H1 (cell line): ENCODE measurements around the gene HTD2. TPM values are rescaled to one million over a fixed set of nuclear protein-coding genes. Genes with fewer than 3 reads are reported as not detected.

Experiments used
- CTCF ChIA-PET: fragments of 300-600 bp; sonication (Branson Sonifier 250); formaldehyde crosslinking; loops from one replicate; lab custom pipeline; 2021; ENCODE audit not compliant: partially characterized antibody; lab: Charles Lee
- POLR2A ChIA-PET: fragments of 300-600 bp; sonication (Branson Sonifier 250); formaldehyde crosslinking; loops from one replicate; lab custom pipeline; 2021; ENCODE audit warnings: inconsistent platforms; ENCODE audit not compliant: partially characterized antibody; lab: Charles Lee
- DNase-seq, 2 experiments: peaks; one replicate each; pipeline versions ENCODE4 v3.0.0 to v3.0.0-alpha.2; 2010 to 2022; ENCODE audit warnings: low spot score in 2 of 2, low read depth in 1 of 2, mixed read lengths in 1 of 2
- FAIRE-seq: peaks from 2 replicates; lab custom pipeline; 2011; peaks lifted over from hg19 to GRCh38; lab: Jason Lieb, UNC
- H2AFZ ChIP-seq: 2 replicates; pipeline ENCODE4 v1.8.1; 2012; ENCODE audit warnings: low read length, inconsistent platforms
- H2AK5ac ChIP-seq: 2 replicates; pipeline ENCODE4 v1.6.1; 2013; ENCODE audit warnings: low read depth, low read length
- H2BK120ac ChIP-seq: replicated peaks from 2 replicates; pipeline ENCODE3; 2013; ENCODE audit warnings: low read depth, low read length, inconsistent platforms
- H2BK12ac ChIP-seq: 2 replicates; pipeline ENCODE4 v1.6.1; 2013; ENCODE audit warnings: low read depth, low read length
- H2BK15ac ChIP-seq: 2 replicates; pipeline ENCODE4 v1.6.1; 2013; ENCODE audit warnings: low read length
- H2BK20ac ChIP-seq: 2 replicates; pipeline ENCODE4 v1.6.1; 2013; ENCODE audit warnings: low read length
- H2BK5ac ChIP-seq: 2 replicates; pipeline ENCODE4 v1.6.1; 2013; ENCODE audit warnings: low read depth, low read length
- H3K14ac ChIP-seq: 2 replicates; pipeline ENCODE4 v1.6.1; 2013; ENCODE audit warnings: inconsistent platforms; ENCODE audit not compliant: insufficient read length
- H3K18ac ChIP-seq: 2 replicates; pipeline ENCODE4 v1.6.1; 2013; ENCODE audit warnings: low read length; ENCODE audit errors: extremely low read depth
- H3K23ac ChIP-seq: 2 replicates; pipeline ENCODE4 v1.6.1; 2013; ENCODE audit warnings: inconsistent platforms; ENCODE audit not compliant: insufficient read length
- H3K23me2 ChIP-seq: 2 replicates; pipeline ENCODE4 v1.6.1; 2013; ENCODE audit warnings: low read depth, low read length
- H3K27ac ChIP-seq: 2 replicates; pipeline ENCODE4 v1.6.1; 2011; ENCODE audit warnings: low read depth, low read length, inconsistent platforms
- H3K27me3 ChIP-seq, 4 experiments: replicated peaks in 1 of 4; 1 replicate in 1 of 4; 2 replicates in 3 of 4; pipeline versions ENCODE4 v1.6.1 to v1.8.1; 2011 to 2013; ENCODE audit warnings: low read length in 3 of 4, mild to moderate bottlenecking in 3 of 4, inconsistent platforms in 2 of 4, mixed read lengths in 2 of 4, moderate library complexity in 1 of 4; ENCODE audit not compliant: control insufficient read depth in 3 of 4, insufficient read depth in 3 of 4; ENCODE audit errors: extremely low read depth in 1 of 4
- H3K36me3 ChIP-seq, 4 experiments: 2 replicates each; pipeline versions ENCODE4 v1.6.1 to v1.8.1; 2011 to 2013; ENCODE audit warnings: mild to moderate bottlenecking in 4 of 4, low read length in 3 of 4, moderate library complexity in 2 of 4, control low read depth in 1 of 4, inconsistent platforms in 1 of 4; ENCODE audit not compliant: insufficient read depth in 4 of 4, control insufficient read depth in 2 of 4
- H3K4ac ChIP-seq: replicated peaks from 2 replicates; pipeline ENCODE3; 2013; ENCODE audit warnings: low read length, low read depth, mixed read lengths, inconsistent platforms; ENCODE audit not compliant: insufficient read length
- H3K4me1 ChIP-seq, 4 experiments: replicated peaks in 1 of 4; 1 replicate in 1 of 4; 2 replicates in 3 of 4; pipeline versions ENCODE4 v1.6.1 to v1.8.1; 2011 to 2013; ENCODE audit warnings: low read length in 3 of 4, inconsistent platforms in 2 of 4, mixed read lengths in 1 of 4; ENCODE audit not compliant: insufficient read depth in 4 of 4, control insufficient read depth in 3 of 4
- H3K4me2 ChIP-seq, 2 experiments: 2 replicates each; pipeline versions ENCODE4 v1.6.1 to v1.8.1; 2011 to 2013; ENCODE audit warnings: low read depth in 2 of 2, low read length in 2 of 2, control low read depth in 1 of 2, inconsistent platforms in 1 of 2, mild to moderate bottlenecking in 1 of 2; ENCODE audit not compliant: insufficient read depth in 1 of 2
- H3K4me3 ChIP-seq, 4 experiments: fragments of 200-600, 300-600 bp in 1 of 4; sonication (generic), shearing (Covaris generic), sonication (Bioruptor Twin) in 1 of 4; 2 replicates each; pipeline versions ENCODE4 v1.5.1 to v1.8.1; 2011 to 2016; ENCODE audit warnings: low read length in 4 of 4, low read depth in 3 of 4, control low read depth in 2 of 4, inconsistent platforms in 2 of 4, mild to moderate bottlenecking in 2 of 4, mixed read lengths in 1 of 4, moderate library complexity in 1 of 4; ENCODE audit not compliant: insufficient read depth in 2 of 4; ENCODE audit errors: extremely low read depth in 1 of 4
- H3K56ac ChIP-seq: replicated peaks from 2 replicates; pipeline ENCODE3; 2013; ENCODE audit warnings: low read depth, mild to moderate bottlenecking, mixed read lengths, low read length, inconsistent platforms; ENCODE audit not compliant: insufficient read length
- H3K79me1 ChIP-seq: 2 replicates; pipeline ENCODE4 v1.6.1; 2013; ENCODE audit warnings: low read depth, low read length, control low read depth
- H3K79me2 ChIP-seq, 2 experiments: 2 replicates each; pipeline versions ENCODE4 v1.6.1 to v1.8.1; 2012 to 2013; ENCODE audit warnings: low read length in 2 of 2, mild to moderate bottlenecking in 2 of 2, inconsistent platforms in 1 of 2; ENCODE audit not compliant: insufficient read depth in 2 of 2, control insufficient read depth in 1 of 2
- H3K9ac ChIP-seq, 4 experiments: replicated peaks in 1 of 4; 1 replicate in 1 of 4; 2 replicates in 3 of 4; pipeline versions ENCODE4 v1.6.1 to v1.8.1; 2011 to 2013; ENCODE audit warnings: low read depth in 3 of 4, low read length in 3 of 4, control low read depth in 2 of 4, mild to moderate bottlenecking in 2 of 4, moderate library complexity in 2 of 4, inconsistent platforms in 1 of 4; ENCODE audit errors: extremely low read depth in 1 of 4
- H3K9me3 ChIP-seq, 2 experiments: 2 replicates each; pipeline versions ENCODE4 v1.6.1 to v1.8.1; 2012 to 2013; ENCODE audit warnings: mild to moderate bottlenecking in 2 of 2, moderate library complexity in 2 of 2, control low read depth in 1 of 2, inconsistent platforms in 1 of 2, low read depth in 1 of 2, low read length in 1 of 2, mixed read lengths in 1 of 2; ENCODE audit not compliant: insufficient read depth in 2 of 2
- H4K20me1 ChIP-seq, 2 experiments: replicated peaks in 1 of 2; 2 replicates each; pipeline versions ENCODE3 to v1.8.1; 2011 to 2013; ENCODE audit warnings: inconsistent platforms in 2 of 2, low read length in 2 of 2, mild to moderate bottlenecking in 1 of 2; ENCODE audit not compliant: insufficient read depth in 2 of 2, control insufficient read depth in 1 of 2
- H4K5ac ChIP-seq: 2 replicates; pipeline ENCODE4 v1.6.1; 2013; ENCODE audit warnings: low read length, low read depth, mixed read lengths, inconsistent platforms; ENCODE audit not compliant: insufficient read length
- H4K8ac ChIP-seq: 2 replicates; pipeline ENCODE4 v1.8.0; 2013; ENCODE audit warnings: mild to moderate bottlenecking, moderate library complexity, low read length, inconsistent platforms; ENCODE audit not compliant: insufficient read depth; ENCODE audit errors: extremely low read depth
- H4K91ac ChIP-seq: replicated peaks from 2 replicates; pipeline ENCODE3; 2013; ENCODE audit warnings: low read length, mixed read lengths, inconsistent platforms; ENCODE audit not compliant: insufficient read length
- BCL11A ChIP-seq, 2 experiments: IDR thresholded peaks; one replicate each; pipeline ENCODE4 v1.6.1; 2011; ENCODE audit warnings: low read depth in 2 of 2, low read length in 2 of 2, mild to moderate bottlenecking in 2 of 2
- CREB1 ChIP-seq: IDR thresholded peaks from 2 replicates; pipeline ENCODE4 v1.6.1; 2012; ENCODE audit warnings: inconsistent platforms
- CTBP2 ChIP-seq: IDR thresholded peaks from 2 replicates; pipeline ENCODE4 v1.7.0; 2011; ENCODE audit warnings: borderline replicate concordance, mild to moderate bottlenecking, moderate library complexity, mixed read lengths, low read length; ENCODE audit not compliant: insufficient read depth, insufficient read length
- GTF2F1 ChIP-seq: IDR thresholded peaks from 2 replicates; pipeline ENCODE4 v1.6.1; 2012; ENCODE audit warnings: low read depth, low read length, improper control_type of control experiment, borderline replicate concordance
- KDM1A ChIP-seq: fragments of 200-600, 300-600 bp; sonication (generic); IDR thresholded peaks from 2 replicates; pipeline ENCODE4 v1.7.1; 2016; ENCODE audit warnings: mild to moderate bottlenecking, low read length, borderline replicate concordance
- NANOG ChIP-seq: IDR thresholded peaks from 2 replicates; pipeline ENCODE4 v1.6.1; 2011; ENCODE audit warnings: low read length, low read depth, mild to moderate bottlenecking, inconsistent platforms; ENCODE audit not compliant: insufficient read depth, poor library complexity, severe bottlenecking
- RAD21 ChIP-seq, 2 experiments: IDR thresholded peaks in 1 of 2; conservative IDR thresholded peaks in 1 of 2; 2 replicates each; pipeline ENCODE4 v1.6.1; 2011; ENCODE audit warnings: low read depth in 2 of 2, low read length in 2 of 2, improper control_type of control experiment in 1 of 2, inconsistent platforms in 1 of 2, mild to moderate bottlenecking in 1 of 2, moderate library complexity in 1 of 2
- SAP30 ChIP-seq: fragments of 300-600 bp; sonication (generic); IDR thresholded peaks from 2 replicates; pipeline ENCODE4 v1.7.1; 2012; ENCODE audit warnings: low read length, moderate library complexity, mild to moderate bottlenecking, inconsistent platforms; ENCODE audit not compliant: insufficient read depth, insufficient replicate concordance
- SIN3A ChIP-seq, 2 experiments: IDR thresholded peaks in 1 of 2; conservative IDR thresholded peaks in 1 of 2; 2 replicates each; pipeline ENCODE4 v1.6.1; 2011 to 2012; ENCODE audit warnings: low read length in 2 of 2, improper control_type of control experiment in 1 of 2, low read depth in 1 of 2, mild to moderate bottlenecking in 1 of 2
- SIRT6 ChIP-seq: IDR thresholded peaks from one replicate; pipeline ENCODE4 v1.7.1; 2012; ENCODE audit warnings: low read length, inconsistent platforms
- SIX5 ChIP-seq: IDR thresholded peaks from 2 replicates; pipeline ENCODE4 v1.6.1; 2011; ENCODE audit warnings: mild to moderate bottlenecking, low read depth, low read length
- TAF7 ChIP-seq: optimal IDR thresholded peaks from 2 replicates; pipeline ENCODE3; 2011; ENCODE audit warnings: low read depth, mild to moderate bottlenecking, inconsistent platforms, low read length, moderate library complexity, borderline replicate concordance
- WGBS, 2 experiments: shearing (Covaris generic) in 1 of 2; methylation state at CpG; one replicate each; pipeline versions ENCODE4 v1.1.6 to v1.1.7; 2013 to 2015; ENCODE audit warnings: low lambda C conversion rate in 2 of 2, mixed read lengths in 2 of 2, inconsistent platforms in 1 of 2, low coverage in 1 of 2, missing lambda C conversion rate in 1 of 2; ENCODE audit not compliant: insufficient replicate concordance in 2 of 2, insufficient coverage in 1 of 2, insufficient read length in 1 of 2; ENCODE audit errors: extremely low coverage in 1 of 2, missing lambda C conversion rate in 1 of 2; 5-methylcytosine and 5-hydroxymethylcytosine counted together
- polyA plus RNA-seq, 7 experiments: library from polyadenylated mRNA; depleted of rRNA in 3 of 7; stranded (reverse) in 5 of 7; unstranded in 2 of 7; fragments of >200 nt in 5 of 7; fragments of 200-250 nt in 2 of 7; gene quantifications; 1 replicate in 5 of 7; 2 replicates in 1 of 7; 4 replicates in 1 of 7; pipeline versions ENCODE4 v1.2.1 to v1.2.3, GENCODE V29; 2011 to 2013; ENCODE audit warnings: missing spikeins in 2 of 7, mixed read lengths in 2 of 7
- total RNA-seq: library from RNA; stranded (reverse); fragmentation: NEBNext Ultra II Directional; extraction: Animal tissue kit (Norgen Biotek cat#: 25700); gene quantifications from 2 replicates; pipeline ENCODE4 v1.2.1, GENCODE V29; 2021

Gene HTD2
- total and polyA plus RNA-seq, 2 of the 8 experiments (the other 6 are each of a cell fraction or from before 2014, with no cell fraction given), result 8.8 to 10.8 TPM

- Histone ChIP-seq H2BK120ac (no peak overlapping the region), H4K8ac (no peak overlapping the region), H2AK5ac (no peak overlapping the region), H3K23me2 (peaks cover 2% of the 10 kb centered on the region; the same call in 1 of the 2 replicates), H2BK15ac (no peak overlapping the region), H3K79me2 (no peaks in the 10 kb centered on the region), H4K91ac (no peak overlapping the region), H2BK5ac (no peak overlapping the region), H2BK20ac (no peak overlapping the region), H3K9me3 (no peaks in the 10 kb centered on the region), H4K5ac (no peak overlapping the region), H3K79me1 (no peaks in the 10 kb centered on the region), H3K27me3 (no peaks in the 10 kb centered on the region), H3K4me3 (no peak overlapping the region), H3K36me3 (no peaks in the 10 kb centered on the region), H2AFZ (no peak overlapping the region), H3K27ac (no peak overlapping the region), H3K56ac (no peak overlapping the region), H3K23ac (no peak overlapping the region), H3K4me1 (no peaks in the 10 kb centered on the region), H3K14ac (no peak overlapping the region), H2BK12ac (no peak overlapping the region), H4K20me1 (no peaks in the 10 kb centered on the region), H3K4me2 (no peak overlapping the region), H3K9ac (no peak overlapping the region), H3K4ac (no peak overlapping the region), H3K18ac (no peak overlapping the region)
- no peak for DNase-seq
- ChIA-PET POLR2A (interaction anchor here (1.9 kb wide), 1 partner anchor 33 kb away, joined by 5 read pairs; the partner anchor contains the start of genes HTD2 and RPP14), CTCF (interaction anchor here (0.6 to 2.5 kb wide), 3 partner anchors 32 to 551 kb away, joined by 3 to 9 read pairs (median 6); partner anchors contain the start of genes HTD2 and RPP14)
- no peak for FAIRE-seq
- 76% methylated on average over 3 of the region's 3 CpGs; no CpG with 5 or more reads in 1 of the 2 experiments for WGBS, 2 experiments
- TF ChIP-seq GTF2F1, result no peak
- TF ChIP-seq CTBP2, result no peak
- no peak for TF ChIP-seq NANOG
- no peak for TF ChIP-seq TAF7
- TF ChIP-seq CREB1, result no peak
- no peak for TF ChIP-seq SIN3A (conservative IDR thresholded peaks at IDR 0.05 in 1 of 2, IDR thresholded peaks at IDR 0.05 in 1 of 2; ENCODE audit: low read depth in 1 of 2, low read length in 2 of 2)
- no peak for TF ChIP-seq RAD21 (IDR thresholded peaks at IDR 0.05 in 1 of 2, conservative IDR thresholded peaks at IDR 0.05 in 1 of 2; ENCODE audit: low read depth in 2 of 2, low read length in 2 of 2)
- TF ChIP-seq BCL11A (IDR thresholded peaks at IDR 0.05; ENCODE audit: low read depth in 2 of 2, low read length in 2 of 2), result no peak
- TF ChIP-seq KDM1A, result no peak
- TF ChIP-seq SAP30, result no peak
- TF ChIP-seq SIRT6, result no peak
- no peak for TF ChIP-seq SIX5
These were observed 32.2 kb upstream of the HTD2 start for GRCh38 chr3:58274027-58274614.
